GM12878 (cell line): ENCODE data around the gene HOXD13. TPM values are rescaled to one million over a fixed set of nuclear protein-coding genes. Genes with fewer than 3 reads are reported as not detected.

Source experiments
- ATAC-seq: fragments of 200-7000 bp; cut with Tn5 transposase; 3 replicates; pipeline ENCODE4 v1.9.1; 2020; ENCODE audit warnings: mild to moderate bottlenecking, moderate library complexity
- BruUV-seq: library from RNA; stranded (reverse); fragments of 400-500 nt; replicated peaks from 2 replicates; lab custom pipeline; 2021; lab: Mats Ljungman, UMichigan
- CTCF ChIA-PET: fragments of 300-600 bp; sonication (Branson Sonifier 250); formaldehyde crosslinking; extraction: SDS; loops from one replicate; lab custom pipeline; 2021; ENCODE audit warnings: inconsistent platforms; lab: Yijun Ruan, JAX
- POLR2A ChIA-PET: fragments of 350-600 bp; formaldehyde crosslinking; extraction: SDS; loops from one replicate; lab custom pipeline; 2021; ENCODE audit warnings: inconsistent platforms; lab: Charles Lee
- RAD21 ChIA-PET: fragments of 300-600 bp; sonication (Branson Sonifier 250); formaldehyde crosslinking; loops from one replicate; lab custom pipeline; 2023; ENCODE audit warnings: antibody characterized with exemption; ENCODE audit not compliant: unreplicated experiment; lab: Charles Lee
- SMC1A ChIA-PET: fragments of 300-600 bp; sonication (Branson Sonifier 250); formaldehyde crosslinking; loops from one replicate; lab custom pipeline; 2023; ENCODE audit not compliant: unreplicated experiment, uncharacterized antibody; lab: Charles Lee
- DNase-seq: peaks from one replicate; pipeline ENCODE4 v3.0.0-alpha.2; 2011; ENCODE audit warnings: low read depth, low spot score
- FAIRE-seq: peaks from 3 replicates; lab custom pipeline; 2011; peaks lifted over from hg19 to GRCh38; lab: Jason Lieb, UNC
- H2AFZ ChIP-seq: 2 replicates; pipeline ENCODE4 v1.6.0; 2011; ENCODE audit warnings: low read depth, low read length, control low read depth; ENCODE audit not compliant: control insufficient read depth
- H3K27ac ChIP-seq: 2 replicates; pipeline ENCODE4 v1.5.1; 2011; ENCODE audit warnings: control low read depth; ENCODE audit not compliant: control insufficient read depth, insufficient read depth
- H3K27me3 ChIP-seq, 2 experiments: replicated peaks in 1 of 2; 2 replicates each; pipeline versions ENCODE4 v1.6.0 to v1.6.1; 2011; ENCODE audit warnings: low read length in 1 of 2; ENCODE audit not compliant: control insufficient read depth in 2 of 2, insufficient read depth in 2 of 2
- H3K36me3 ChIP-seq, 2 experiments: 2 replicates each; pipeline ENCODE4 v1.5.1; 2011; ENCODE audit warnings: low read length in 1 of 2; ENCODE audit not compliant: control insufficient read depth in 2 of 2, insufficient read depth in 2 of 2
- H3K4me1 ChIP-seq: 2 replicates; pipeline ENCODE4 v1.6.1; 2011; ENCODE audit warnings: mild to moderate bottlenecking, low read length, moderate library complexity, mixed read lengths; ENCODE audit not compliant: control insufficient read depth, insufficient read depth
- H3K4me2 ChIP-seq: 2 replicates; pipeline ENCODE4 v1.6.0; 2011; ENCODE audit warnings: control low read depth; ENCODE audit not compliant: control insufficient read depth, insufficient read depth
- H3K4me3 ChIP-seq: fragments of 200-600 bp; sonication (generic); 2 replicates; pipeline ENCODE4 v1.5.1; 2016
- H3K79me2 ChIP-seq: 2 replicates; pipeline ENCODE4 v1.6.0; 2011; ENCODE audit warnings: low read length; ENCODE audit not compliant: control insufficient read depth, insufficient read depth
- H3K9ac ChIP-seq: 2 replicates; pipeline ENCODE4 v1.8.0; 2011; ENCODE audit warnings: low read length, control low read depth, mixed read lengths; ENCODE audit not compliant: control insufficient read depth, insufficient read depth
- H3K9me3 ChIP-seq: replicated peaks from 3 replicates; pipeline ENCODE4 v1.5.1; 2011; ENCODE audit warnings: mild to moderate bottlenecking, low read length; ENCODE audit not compliant: control insufficient read depth, insufficient read depth
- H4K20me1 ChIP-seq: 2 replicates; pipeline ENCODE4 v1.6.0; 2011; ENCODE audit not compliant: control insufficient read depth, insufficient read depth
- CEBPB ChIP-seq, 2 experiments: fragments of 150-350 bp in 1 of 2; IDR thresholded peaks; 2 replicates each; pipeline ENCODE4 v1.6.1; 2012 to 2014; ENCODE audit warnings: low read depth in 2 of 2, low read length in 2 of 2, borderline replicate concordance in 1 of 2, inconsistent platforms in 1 of 2
- EED ChIP-seq: sonication (generic); IDR thresholded peaks from 2 replicates; pipeline ENCODE4 v1.6.1; 2016; ENCODE audit warnings: antibody characterized with exemption, low read depth
- LARP7 ChIP-seq: fragments of 450-650 bp; IDR thresholded peaks from 2 replicates; pipeline ENCODE4 v1.6.1; 2017; ENCODE audit warnings: mild to moderate bottlenecking
- POU2F2 ChIP-seq: IDR thresholded peaks from 3 replicates; pipeline ENCODE4 v1.6.1; 2011; ENCODE audit warnings: low read depth, mild to moderate bottlenecking, low read length, borderline replicate concordance
- WGBS: methylation state at CpG from one replicate; pipeline ENCODE4 v1.1.6; 2016; ENCODE audit warnings: low lambda C conversion rate; ENCODE audit not compliant: insufficient replicate concordance, insufficient coverage; ENCODE audit errors: missing lambda C conversion rate; 5-methylcytosine and 5-hydroxymethylcytosine counted together
- in situ Hi-C: fragments of 300-500 bp; cut with MboI; formaldehyde crosslinking; loops from 9 replicates; pipeline ENCODE4 v1.14.3; 2018; ENCODE audit warnings: mixed read lengths
- intact Hi-C: fragments of 100-400 bp; cut with micrococcal nuclease; formaldehyde crosslinking; loops from one replicate; pipeline ENCODE4 v1.14.2; 2022; ENCODE audit not compliant: unreplicated experiment
- polyA plus RNA-seq, 11 experiments: library from polyadenylated mRNA; depleted of rRNA in 4 of 11; unstranded in 6 of 11; stranded (reverse) in 5 of 11; fragments of >200 nt; fragmentation: Nextera tagmentation in 4 of 11; fragmentation: Illumina TruSeq in 1 of 11; extraction: Ambion mirVana in 4 of 11; extraction: Trizol in 1 of 11; gene quantifications; 1 replicate in 1 of 11; 2 replicates in 10 of 11; pipeline versions ENCODE4 v1.2.1 to v1.2.3, GENCODE V29; 2011 to 2016; ENCODE audit warnings: inconsistent platforms in 2 of 11, missing spikeins in 2 of 11, low read depth in 1 of 11
- total RNA-seq, 4 experiments: library from RNA; depleted of rRNA in 3 of 4; stranded (reverse); fragments of >200 nt in 3 of 4; fragmentation: Illumina TruSeq in 1 of 4; extraction: Trizol in 1 of 4; gene quantifications; 2 replicates each; pipeline versions ENCODE4 v1.2.1 to v1.2.3, GENCODE V29; 2013 to 2021
- TF ChIP-seq, protein P1 (sequence below): fragments of 450-650 bp; IDR thresholded peaks from 2 replicates; pipeline ENCODE4 v1.6.1; 2017; ENCODE audit warnings: low read depth, mild to moderate bottlenecking, moderate library complexity
- TF ChIP-seq, protein P2 (sequence below): fragments of 450-650 bp; formaldehyde crosslinking; IDR thresholded peaks from 2 replicates; pipeline ENCODE4 v1.5.0; 2022; ENCODE audit warnings: mild to moderate bottlenecking, missing genetic modification characterization
- TF ChIP-seq, protein P3 (sequence below): IDR thresholded peaks from 2 replicates; pipeline ENCODE4 v1.6.1; 2012; ENCODE audit warnings: low read depth, low read length, improper control_type of control experiment

HOXD13 gene
- total and polyA plus RNA-seq, 10 of the 15 experiments (the other 5 are each of a cell fraction or from before 2014, with no cell fraction given), result not detected

DNA sequence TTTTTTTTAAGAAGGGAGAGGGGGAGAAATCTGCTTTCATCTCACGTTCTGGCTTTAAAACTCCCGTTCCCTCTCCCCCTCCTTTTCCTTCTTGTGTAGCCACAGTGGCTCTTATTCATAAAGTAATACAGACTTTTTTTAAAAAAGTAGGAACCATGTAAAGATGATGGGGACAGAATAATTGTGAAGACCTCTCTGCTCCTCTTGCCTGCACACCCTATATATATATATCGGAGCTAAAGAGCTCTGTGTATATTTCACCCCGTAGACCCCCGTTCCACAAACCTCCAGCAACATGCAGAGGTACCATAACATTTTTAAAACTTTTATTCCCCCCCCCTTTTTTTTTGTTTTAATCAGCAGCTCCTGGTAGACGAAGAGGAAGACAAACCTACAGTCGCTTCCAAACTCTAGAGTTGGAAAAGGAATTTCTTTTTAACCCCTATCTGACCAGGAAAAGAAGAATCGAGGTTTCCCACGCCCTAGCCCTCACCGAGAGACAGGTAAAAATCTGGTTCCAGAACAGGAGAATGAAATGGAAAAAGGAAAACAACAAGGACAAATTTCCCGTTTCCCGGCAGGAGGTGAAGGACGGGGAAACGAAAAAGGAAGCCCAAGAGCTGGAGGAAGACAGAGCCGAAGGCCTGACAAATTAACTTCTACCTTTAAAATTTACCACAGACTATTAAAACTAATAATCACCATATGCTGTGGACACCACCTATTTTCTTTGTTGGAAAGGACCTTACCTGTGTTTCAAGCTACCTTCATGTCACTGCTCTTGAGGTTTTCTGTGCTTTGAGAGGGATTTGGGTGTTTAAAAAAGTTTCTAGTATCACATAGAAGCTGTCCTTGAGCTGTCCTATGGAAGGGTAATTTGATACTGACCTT is 38.7 kb downstream of the HOXD13 start:
- ChIA-PET SMC1A (interaction anchor here (0.7 to 3.2 kb wide), 10 partner anchors 10 to 1017 kb away, joined by 3 to 13 read pairs (median 5); no protein-coding TSS in a partner anchor), RAD21 (interaction anchor here (1.5 to 2.4 kb wide), 3 partner anchors 423 to 1018 kb away, joined by 4 to 8 read pairs (median 7); no protein-coding TSS in a partner anchor), CTCF (interaction anchor here (0.6 to 3.4 kb wide), 13 partner anchors 9 to 1018 kb away, joined by 3 to 36 read pairs (median 7); no protein-coding TSS in a partner anchor), POLR2A (interaction anchor here (0.5 kb wide), 1 partner anchor 1162 kb away, joined by 5 read pairs; no protein-coding TSS in a partner anchor)
- DNase-seq, result no peak
- H3K27ac ChIP-seq, result no peak overlapping the region
- TF ChIP-seq LARP7, result no peak
- FAIRE-seq, result no peak
- H3K4me2 ChIP-seq, result no peak overlapping the region
- 32% methylated on average over 15 of the region's 15 CpGs for WGBS
- H3K36me3 ChIP-seq, result no peaks in the 10 kb centered on the region
- no peak overlapping the region for H2AFZ ChIP-seq
- H3K79me2 ChIP-seq, result no peaks in the 10 kb centered on the region
- no peak overlapping the region for H3K4me3 ChIP-seq
- no peaks in the 10 kb centered on the region for H3K4me1 ChIP-seq
- H3K27me3 ChIP-seq, result peaks cover 10 to 30% of the 10 kb centered on the region in 2 experiments
- H3K9ac ChIP-seq, result no peak overlapping the region
- H3K9me3 ChIP-seq, result peaks cover 1% of the 10 kb centered on the region; the same call in 2 of the 3 replicates
- intact Hi-C loops (no loop called here), in situ Hi-C loops (loop anchor here (25.0 kb wide), 1 partner anchor 1206 kb away; no protein-coding TSS in a partner anchor)
- H4K20me1 ChIP-seq, result no peaks in the 10 kb centered on the region
- no peak for ATAC-seq
- no TSS peak for BruUV-seq

DNA sequence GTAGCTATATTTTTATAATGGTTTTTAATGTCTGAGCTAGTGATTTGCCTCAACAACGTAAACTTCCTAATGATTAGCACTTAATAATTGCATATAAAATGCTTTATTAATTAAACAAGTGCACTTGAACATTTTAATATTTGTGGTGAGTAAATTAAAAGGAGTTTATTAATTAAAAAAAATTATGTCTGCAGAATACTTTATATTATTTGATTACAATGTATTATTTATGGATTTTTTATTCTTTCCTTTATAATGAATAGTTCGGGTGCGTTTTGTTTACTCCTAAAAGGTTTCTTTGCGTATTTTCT is 39.3 kb downstream of the HOXD13 start:
- WGBS, result 10% methylated on average over 4 of the region's 4 CpGs
- H3K9me3 ChIP-seq, result peaks cover 1% of the 10 kb centered on the region; the same call in 2 of the 3 replicates
- ChIA-PET CTCF (interaction anchor here (0.7 to 3.4 kb wide), 12 partner anchors 8 to 1018 kb away, joined by 3 to 36 read pairs (median 7); no protein-coding TSS in a partner anchor), SMC1A (interaction anchor here (0.7 to 3.2 kb wide), 12 partner anchors 9 to 1029 kb away, joined by 3 to 13 read pairs (median 4); no protein-coding TSS in a partner anchor), RAD21 (interaction anchor here (1.5 to 2.4 kb wide), 3 partner anchors 423 to 1017 kb away, joined by 4 to 8 read pairs (median 7); no protein-coding TSS in a partner anchor), POLR2A (no interaction called here)
- H3K27me3 ChIP-seq, result peaks cover 10 to 30% of the 10 kb centered on the region in 2 experiments
- FAIRE-seq, result no peak
- H3K36me3 ChIP-seq, result no peaks in the 10 kb centered on the region
- no peak for ATAC-seq
- no peak overlapping the region for H3K9ac ChIP-seq
- no peak overlapping the region for H3K27ac ChIP-seq
- no peaks in the 10 kb centered on the region for H4K20me1 ChIP-seq
- no peak for DNase-seq
- no peak overlapping the region for H3K4me3 ChIP-seq
- intact Hi-C loops (no loop called here), in situ Hi-C loops (loop anchor here (25.0 kb wide), 1 partner anchor 1205 kb away; no protein-coding TSS in a partner anchor)
- no TSS peak for BruUV-seq
- no peaks in the 10 kb centered on the region for H3K4me1 ChIP-seq
- no peak overlapping the region for H2AFZ ChIP-seq
- H3K79me2 ChIP-seq, result no peaks in the 10 kb centered on the region
- H3K4me2 ChIP-seq, result no peak overlapping the region
- TF ChIP-seq, protein P1, sequence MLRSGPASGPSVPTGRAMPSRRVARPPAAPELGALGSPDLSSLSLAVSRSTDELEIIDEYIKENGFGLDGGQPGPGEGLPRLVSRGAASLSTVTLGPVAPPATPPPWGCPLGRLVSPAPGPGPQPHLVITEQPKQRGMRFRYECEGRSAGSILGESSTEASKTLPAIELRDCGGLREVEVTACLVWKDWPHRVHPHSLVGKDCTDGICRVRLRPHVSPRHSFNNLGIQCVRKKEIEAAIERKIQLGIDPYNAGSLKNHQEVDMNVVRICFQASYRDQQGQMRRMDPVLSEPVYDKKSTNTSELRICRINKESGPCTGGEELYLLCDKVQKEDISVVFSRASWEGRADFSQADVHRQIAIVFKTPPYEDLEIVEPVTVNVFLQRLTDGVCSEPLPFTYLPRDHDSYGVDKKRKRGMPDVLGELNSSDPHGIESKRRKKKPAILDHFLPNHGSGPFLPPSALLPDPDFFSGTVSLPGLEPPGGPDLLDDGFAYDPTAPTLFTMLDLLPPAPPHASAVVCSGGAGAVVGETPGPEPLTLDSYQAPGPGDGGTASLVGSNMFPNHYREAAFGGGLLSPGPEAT, result no peak
- TF ChIP-seq, protein P2, sequence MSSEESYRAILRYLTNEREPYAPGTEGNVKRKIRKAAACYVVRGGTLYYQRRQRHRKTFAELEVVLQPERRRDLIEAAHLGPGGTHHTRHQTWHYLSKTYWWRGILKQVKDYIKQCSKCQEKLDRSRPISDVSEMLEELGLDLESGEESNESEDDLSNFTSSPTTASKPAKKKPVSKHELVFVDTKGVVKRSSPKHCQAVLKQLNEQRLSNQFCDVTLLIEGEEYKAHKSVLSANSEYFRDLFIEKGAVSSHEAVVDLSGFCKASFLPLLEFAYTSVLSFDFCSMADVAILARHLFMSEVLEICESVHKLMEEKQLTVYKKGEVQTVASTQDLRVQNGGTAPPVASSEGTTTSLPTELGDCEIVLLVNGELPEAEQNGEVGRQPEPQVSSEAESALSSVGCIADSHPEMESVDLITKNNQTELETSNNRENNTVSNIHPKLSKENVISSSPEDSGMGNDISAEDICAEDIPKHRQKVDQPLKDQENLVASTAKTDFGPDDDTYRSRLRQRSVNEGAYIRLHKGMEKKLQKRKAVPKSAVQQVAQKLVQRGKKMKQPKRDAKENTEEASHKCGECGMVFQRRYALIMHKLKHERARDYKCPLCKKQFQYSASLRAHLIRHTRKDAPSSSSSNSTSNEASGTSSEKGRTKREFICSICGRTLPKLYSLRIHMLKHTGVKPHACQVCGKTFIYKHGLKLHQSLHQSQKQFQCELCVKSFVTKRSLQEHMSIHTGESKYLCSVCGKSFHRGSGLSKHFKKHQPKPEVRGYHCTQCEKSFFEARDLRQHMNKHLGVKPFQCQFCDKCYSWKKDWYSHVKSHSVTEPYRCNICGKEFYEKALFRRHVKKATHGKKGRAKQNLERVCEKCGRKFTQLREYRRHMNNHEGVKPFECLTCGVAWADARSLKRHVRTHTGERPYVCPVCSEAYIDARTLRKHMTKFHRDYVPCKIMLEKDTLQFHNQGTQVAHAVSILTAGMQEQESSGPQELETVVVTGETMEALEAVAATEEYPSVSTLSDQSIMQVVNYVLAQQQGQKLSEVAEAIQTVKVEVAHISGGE (CRISPR knock-in tag), result no peak
- no peak for TF ChIP-seq CEBPB (IDR thresholded peaks at IDR 0.05; ENCODE audit: borderline replicate concordance in 1 of 2, low read depth in 2 of 2, low read length in 2 of 2)
- no peak for TF ChIP-seq EED
- no peak for TF ChIP-seq POU2F2
- TF ChIP-seq, protein P3, sequence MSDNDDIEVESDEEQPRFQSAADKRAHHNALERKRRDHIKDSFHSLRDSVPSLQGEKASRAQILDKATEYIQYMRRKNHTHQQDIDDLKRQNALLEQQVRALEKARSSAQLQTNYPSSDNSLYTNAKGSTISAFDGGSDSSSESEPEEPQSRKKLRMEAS, result no peak
